ENCODE data around the gene GNAT3. TPM values are rescaled to one million over a fixed set of nuclear protein-coding genes. Genes with fewer than 3 reads are reported as not detected.

The GNAT3 gene
- total RNA-seq, 1 experiment from 2014 or later = not detected

- Histone ChIP-seq H3K4me3 (ENCODE audit: low read depth, low read length, poor library complexity, severe bottlenecking) (no peak overlapping the region), H3K27ac (ENCODE audit: low read depth, low read length, poor library complexity, severe bottlenecking) (no peak overlapping the region), H3K4me1 (ENCODE audit: insufficient read depth, low read length, poor library complexity, severe bottlenecking) (no peaks in the 10 kb centered on the region), H3K27me3 (replicated peaks; ENCODE audit: insufficient read depth, low read depth, low read length, poor library complexity) (no peaks in the 10 kb centered on the region), H3K36me3 (ENCODE audit: insufficient read depth, low read length, poor library complexity, severe bottlenecking) (no peaks in the 10 kb centered on the region), H3K9me3 (ENCODE audit: low read depth, low read length, poor library complexity, severe bottlenecking) (no peaks in the 10 kb centered on the region)
- DNase-seq (ENCODE audit: low spot score) = no peak
- TF ChIP-seq EZH2 (IDR thresholded peaks at IDR 0.05; ENCODE audit: borderline replicate concordance, low read depth, low read length, poor library complexity, severe bottlenecking) (no peak), CTCF (conservative IDR thresholded peaks at IDR 0.05; ENCODE audit: low read depth, low read length) (no peak)
- intact Hi-C loops (cut with micrococcal nuclease; ENCODE audit: unreplicated experiment) = no loop called here
- POLR2A ChIA-PET (ENCODE audit: low non-redundant PET) = no interaction called here
- BruUV-seq (replicated peaks) = no TSS peak
- CTCF ChIA-PET = no interaction called here
Observed at GRCh38 chr7:80524693-80525092, 12.8 kb upstream of the GNAT3 start.

GRCh38 chr7:80521809-80522208 lies 9.9 kb upstream of the GNAT3 start:
- Histone ChIP-seq H3K27ac (ENCODE audit: low read depth, low read length, poor library complexity, severe bottlenecking) (no peak overlapping the region), H3K4me3 (ENCODE audit: low read depth, low read length, poor library complexity, severe bottlenecking) (no peak overlapping the region), H3K4me1 (ENCODE audit: insufficient read depth, low read length, poor library complexity, severe bottlenecking) (no peaks in the 10 kb centered on the region), H3K27me3 (replicated peaks; ENCODE audit: insufficient read depth, low read depth, low read length, poor library complexity) (no peaks in the 10 kb centered on the region), H3K9me3 (ENCODE audit: low read depth, low read length, poor library complexity, severe bottlenecking) (no peaks in the 10 kb centered on the region), H3K36me3 (ENCODE audit: insufficient read depth, low read length, poor library complexity, severe bottlenecking) (no peaks in the 10 kb centered on the region)
- intact Hi-C loops (cut with micrococcal nuclease; ENCODE audit: unreplicated experiment) = no loop called here
- ChIA-PET CTCF (no interaction called here), POLR2A (ENCODE audit: low non-redundant PET) (no interaction called here)
- TF ChIP-seq CTCF (conservative IDR thresholded peaks at IDR 0.05; ENCODE audit: low read depth, low read length) = no peak
- TF ChIP-seq EZH2 (IDR thresholded peaks at IDR 0.05; ENCODE audit: borderline replicate concordance, low read depth, low read length, poor library complexity, severe bottlenecking) = no peak
- no peak for DNase-seq (ENCODE audit: low spot score)
- BruUV-seq (replicated peaks) = no TSS peak

GRCh38 chr7:80520199-80520598 lies 8.3 kb upstream of the GNAT3 start:
- H3K36me3 ChIP-seq (ENCODE audit: insufficient read depth, low read length, poor library complexity, severe bottlenecking) = no peaks in the 10 kb centered on the region
- ChIA-PET CTCF (no interaction called here), POLR2A (ENCODE audit: low non-redundant PET) (no interaction called here)
- no TSS peak for BruUV-seq (replicated peaks)
- no peak overlapping the region for H3K4me3 ChIP-seq (ENCODE audit: low read depth, low read length, poor library complexity, severe bottlenecking)
- intact Hi-C loops (cut with micrococcal nuclease; ENCODE audit: unreplicated experiment) = no loop called here
- no peaks in the 10 kb centered on the region for H3K27me3 ChIP-seq (replicated peaks; ENCODE audit: insufficient read depth, low read depth, low read length, poor library complexity)
- no peak for TF ChIP-seq CTCF (conservative IDR thresholded peaks at IDR 0.05; ENCODE audit: low read depth, low read length)
- TF ChIP-seq EZH2 (IDR thresholded peaks at IDR 0.05; ENCODE audit: borderline replicate concordance, low read depth, low read length, poor library complexity, severe bottlenecking) = no peak
- H3K9me3 ChIP-seq (ENCODE audit: low read depth, low read length, poor library complexity, severe bottlenecking) = no peaks in the 10 kb centered on the region
- H3K4me1 ChIP-seq (ENCODE audit: insufficient read depth, low read length, poor library complexity, severe bottlenecking) = no peaks in the 10 kb centered on the region
- DNase-seq (ENCODE audit: low spot score) = no peak
- H3K27ac ChIP-seq (ENCODE audit: low read depth, low read length, poor library complexity, severe bottlenecking) = no peak overlapping the region

Measured in A673 (cell line).